ENCODE measurements around the gene PLIN4. TPM values are rescaled to one million over a fixed set of nuclear protein-coding genes. Genes with fewer than 3 reads are reported as not detected.

The PLIN4 gene
- total and polyA plus RNA-seq, 8 donors: 3.5 to 64.7 (median 11.3) TPM

- no peak for TF ChIP-seq CTCF (IDR thresholded peaks at IDR 0.05)
- no peak for TF ChIP-seq POLR2AphosphoS5 (IDR thresholded peaks at IDR 0.05)
- no peak for TF ChIP-seq POLR2A (IDR thresholded peaks at IDR 0.05)
- TF ChIP-seq EP300 (IDR thresholded peaks at IDR 0.05): no peak
- no peaks in the 10 kb centered on the region for H3K9me3 ChIP-seq
- peak overlapping the region in 1 of 5 donors; percentile 27 for H3K27ac ChIP-seq
- H3K36me3 ChIP-seq: peaks cover 31 to 97% (median 90%) of the 10 kb centered on the region in 4 donors
- H3K27me3 ChIP-seq: no peaks in the 10 kb centered on the region
- H3K4me3 ChIP-seq: no peak overlapping the region
- WGBS, 5 donors: 74 to 92% (median 90%) methylated on average over 4 to 25 of the region's 25 CpGs
- peaks cover 0 to 5% (median 0%) of the 10 kb centered on the region in 4 donors for H3K4me1 ChIP-seq
- intact Hi-C loops (cut with DNase I; ENCODE audit: low total_unique reads): no loop called here
- DNase-seq: no peak
Observed at GRCh38 chr19:4503132-4503824, 15.0 kb downstream of the PLIN4 start.

- TF ChIP-seq EP300 (IDR thresholded peaks at IDR 0.05) (no peak), CTCF (IDR thresholded peaks at IDR 0.05) (no peak), POLR2A (IDR thresholded peaks at IDR 0.05) (no peak), POLR2AphosphoS5 (IDR thresholded peaks at IDR 0.05) (no peak)
- Histone ChIP-seq H3K36me3 (peaks cover 39 to 100% (median 97%) of the 10 kb centered on the region in 4 donors), H3K9me3 (no peaks in the 10 kb centered on the region), H3K4me1 (peaks cover 0 to 5% (median 0%) of the 10 kb centered on the region in 4 donors), H3K27ac (peak overlapping the region in 1 of 5 donors; percentile 27), H3K4me3 (no peak overlapping the region), H3K27me3 (no peaks in the 10 kb centered on the region)
- intact Hi-C loops (cut with DNase I; ENCODE audit: low total_unique reads): no loop called here
- 86 to 90% (median 88%) methylated on average over 22 to 37 of the region's 37 CpGs for WGBS, 5 donors
- DNase-seq: no peak
Observed at GRCh38 chr19:4502282-4503131, 15.8 kb downstream of the PLIN4 start.

GRCh38 chr19:4501691-4502090 is 16.6 kb downstream of the PLIN4 start:
- Histone ChIP-seq H3K4me3 (no peak overlapping the region), H3K27me3 (no peaks in the 10 kb centered on the region), H3K27ac (no peak overlapping the region), H3K36me3 (peaks cover 41 to 100% (median 99%) of the 10 kb centered on the region in 4 donors), H3K9me3 (no peaks in the 10 kb centered on the region), H3K4me1 (peaks cover 0 to 5% (median 0%) of the 10 kb centered on the region in 4 donors)
- no peak for DNase-seq
- WGBS, 5 donors: 82 to 91% (median 90%) methylated on average over 20 to 25 of the region's 25 CpGs
- TF ChIP-seq EP300 (IDR thresholded peaks at IDR 0.05) (no peak), POLR2A (IDR thresholded peaks at IDR 0.05) (no peak)
- intact Hi-C loops (cut with DNase I; ENCODE audit: low total_unique reads): no loop called here

- DNase-seq: no peak
- no peak overlapping the region for H3K27ac ChIP-seq
- intact Hi-C loops (cut with DNase I; ENCODE audit: low total_unique reads): no loop called here
- no peak overlapping the region for H3K4me3 ChIP-seq
- peaks cover 0 to 5% (median 0%) of the 10 kb centered on the region in 4 donors for H3K4me1 ChIP-seq
- no peaks in the 10 kb centered on the region for H3K27me3 ChIP-seq
- H3K36me3 ChIP-seq: peaks cover 47 to 100% (median 100%) of the 10 kb centered on the region in 4 donors
- WGBS, 5 donors: 90 to 94% (median 91%) methylated on average over 22 to 29 of the region's 29 CpGs
- no peak for TF ChIP-seq EP300 (IDR thresholded peaks at IDR 0.05)
- TF ChIP-seq CTCF (IDR thresholded peaks at IDR 0.05): no peak
- no peaks in the 10 kb centered on the region for H3K9me3 ChIP-seq
Observed at GRCh38 chr19:4500841-4501591, 17.3 kb downstream of the PLIN4 start.

Measured in stomach (tissue), 9 donors.